Uterus (tissue), 4 donors: Measurements from ENCODE around the gene C2orf80. TPM values are rescaled to one million over a fixed set of nuclear protein-coding genes. Genes with fewer than 3 reads are reported as not detected.
"Not testable (repeated sequence)": the region's sequence is repeated elsewhere in the genome, so short reads cannot be mapped to it uniquely, and the experiment has no call there.

Source experiments
- DNase-seq, 2 donors: peaks; one replicate each; pipeline ENCODE4 v3.0.0-alpha.2; 2019 to 2020
- H3K27ac ChIP-seq, 2 donors: fragments of 200-600 bp; sonication (generic); 1 replicate in 1 of 2; 2 replicates in 1 of 2; pipeline ENCODE4 v1.5.1; 2016 to 2018
- H3K27me3 ChIP-seq, 2 donors: fragments of 200-600 bp; sonication (generic); one replicate each; pipeline ENCODE4 v1.5.1; 2018 to 2019; ENCODE audit warnings: control low read depth in 1 of 2
- H3K36me3 ChIP-seq, 2 donors: fragments of 200-600 bp; sonication (generic); one replicate each; pipeline ENCODE4 v1.5.1; 2019; ENCODE audit warnings: control low read depth in 1 of 2
- H3K4me1 ChIP-seq, 2 donors: fragments of 200-600 bp; sonication (generic); one replicate each; pipeline ENCODE4 v1.5.1; 2018 to 2019; ENCODE audit warnings: control low read depth in 1 of 2
- H3K4me3 ChIP-seq, 2 donors: fragments of 200-600 bp; sonication (generic); 1 replicate in 1 of 2; 2 replicates in 1 of 2; pipeline ENCODE4 v1.5.1; 2018 to 2019; ENCODE audit warnings: mild to moderate bottlenecking in 1 of 2
- H3K9me3 ChIP-seq, 2 donors: fragments of 200-600 bp; sonication (generic); one replicate each; pipeline ENCODE4 v1.5.1; 2019; ENCODE audit warnings: control low read depth in 1 of 2
- POLR2A ChIP-seq, 2 donors: fragments of 450-650 bp; IDR thresholded peaks; one replicate each; pipeline ENCODE4 v1.6.1; 2016; ENCODE audit warnings: antibody characterized with exemption in 2 of 2, mild to moderate bottlenecking in 1 of 2, moderate library complexity in 1 of 2
- intact Hi-C: fragments of 100-400 bp; cut with DNase I; formaldehyde crosslinking; loops from one replicate; pipeline ENCODE4 v1.15.1; 2023; ENCODE audit warnings: low total_unique reads
- total RNA-seq, 4 donors: library from RNA; depleted of rRNA in 3 of 4; stranded (reverse); fragments of >200 nt in 3 of 4; gene quantifications; one replicate each; pipeline versions ENCODE4 v1.1.0 to v1.2.4, GENCODE V29; 2014 to 2023
- TF ChIP-seq, protein P1 (sequence below), 4 experiments: fragments of 200-600 bp in 2 of 4; fragments of 450-650 bp in 2 of 4; sonication (generic) in 2 of 4; IDR thresholded peaks; one replicate each; pipeline ENCODE4 v1.5.1; 2016 to 2019; ENCODE audit warnings: antibody characterized with exemption in 4 of 4, mild to moderate bottlenecking in 2 of 4, moderate library complexity in 1 of 4
- donor health status: DM: yes; HTN: yes; CAD: no.

Gene C2orf80
- total RNA-seq, 4 donors from 2014 or later: not detected

DNA sequence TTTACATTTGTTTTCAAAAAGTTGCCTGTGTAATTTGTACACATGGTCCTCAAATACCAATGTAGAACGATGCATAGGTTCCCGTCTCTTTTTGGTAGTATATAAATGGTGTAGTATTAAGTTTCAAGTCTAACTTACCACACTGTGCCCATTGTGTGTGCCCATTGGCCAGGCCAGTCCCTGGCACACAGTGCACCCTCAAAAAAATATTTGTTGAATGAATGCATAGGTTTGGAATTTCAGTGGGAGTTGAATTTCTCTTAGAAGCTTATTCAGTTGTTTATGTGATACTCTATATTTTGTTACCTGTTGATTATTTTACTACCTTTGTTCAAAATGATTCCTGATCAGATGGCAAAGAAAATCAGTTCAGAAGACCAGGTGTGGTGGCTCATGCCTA is 35.0 kb upstream of the C2orf80 start:
- TF ChIP-seq, protein P1, sequence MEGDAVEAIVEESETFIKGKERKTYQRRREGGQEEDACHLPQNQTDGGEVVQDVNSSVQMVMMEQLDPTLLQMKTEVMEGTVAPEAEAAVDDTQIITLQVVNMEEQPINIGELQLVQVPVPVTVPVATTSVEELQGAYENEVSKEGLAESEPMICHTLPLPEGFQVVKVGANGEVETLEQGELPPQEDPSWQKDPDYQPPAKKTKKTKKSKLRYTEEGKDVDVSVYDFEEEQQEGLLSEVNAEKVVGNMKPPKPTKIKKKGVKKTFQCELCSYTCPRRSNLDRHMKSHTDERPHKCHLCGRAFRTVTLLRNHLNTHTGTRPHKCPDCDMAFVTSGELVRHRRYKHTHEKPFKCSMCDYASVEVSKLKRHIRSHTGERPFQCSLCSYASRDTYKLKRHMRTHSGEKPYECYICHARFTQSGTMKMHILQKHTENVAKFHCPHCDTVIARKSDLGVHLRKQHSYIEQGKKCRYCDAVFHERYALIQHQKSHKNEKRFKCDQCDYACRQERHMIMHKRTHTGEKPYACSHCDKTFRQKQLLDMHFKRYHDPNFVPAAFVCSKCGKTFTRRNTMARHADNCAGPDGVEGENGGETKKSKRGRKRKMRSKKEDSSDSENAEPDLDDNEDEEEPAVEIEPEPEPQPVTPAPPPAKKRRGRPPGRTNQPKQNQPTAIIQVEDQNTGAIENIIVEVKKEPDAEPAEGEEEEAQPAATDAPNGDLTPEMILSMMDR (IDR thresholded peaks at IDR 0.05): no peak
- no peak for DNase-seq
- intact Hi-C loops: no loop called here
- H3K36me3 ChIP-seq: no peaks in the 10 kb centered on the region
- H3K4me1 ChIP-seq: no peaks in the 10 kb centered on the region
- no peak overlapping the region for H3K27ac ChIP-seq
- H3K4me3 ChIP-seq: no peak overlapping the region
- no peaks in the 10 kb centered on the region for H3K27me3 ChIP-seq
- H3K9me3 ChIP-seq: no peaks in the 10 kb centered on the region

DNA sequence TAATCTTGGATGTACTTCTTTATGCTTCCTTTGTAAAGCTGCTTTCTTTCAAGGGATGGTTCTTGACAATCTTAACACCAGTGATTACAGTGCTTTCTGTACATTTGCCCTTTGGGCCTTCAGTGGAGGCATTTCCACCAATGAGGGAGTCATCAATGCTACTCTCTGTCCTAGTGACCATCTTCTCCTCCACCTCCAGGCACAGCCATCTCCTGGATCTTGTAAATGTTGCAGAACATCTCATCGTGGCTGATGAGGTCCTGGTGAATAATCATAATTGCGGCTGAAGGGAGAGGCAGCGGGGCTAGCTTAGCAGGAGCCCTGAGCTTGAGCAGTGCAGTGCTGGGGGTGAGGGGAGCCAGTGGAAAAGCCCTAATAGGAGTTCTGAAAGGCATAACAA is 32.5 kb upstream of the C2orf80 start:
- H3K4me3 ChIP-seq: no peak overlapping the region
- no peaks in the 10 kb centered on the region for H3K9me3 ChIP-seq
- no peak for DNase-seq
- no peak for TF ChIP-seq POLR2A (IDR thresholded peaks at IDR 0.05)
- TF ChIP-seq, protein P1 (IDR thresholded peaks at IDR 0.05): no peak
- H3K36me3 ChIP-seq: no peaks in the 10 kb centered on the region
- intact Hi-C loops: no loop called here
- H3K27ac ChIP-seq: no peak overlapping the region
- no peaks in the 10 kb centered on the region for H3K27me3 ChIP-seq
- no peaks in the 10 kb centered on the region for H3K4me1 ChIP-seq

DNA sequence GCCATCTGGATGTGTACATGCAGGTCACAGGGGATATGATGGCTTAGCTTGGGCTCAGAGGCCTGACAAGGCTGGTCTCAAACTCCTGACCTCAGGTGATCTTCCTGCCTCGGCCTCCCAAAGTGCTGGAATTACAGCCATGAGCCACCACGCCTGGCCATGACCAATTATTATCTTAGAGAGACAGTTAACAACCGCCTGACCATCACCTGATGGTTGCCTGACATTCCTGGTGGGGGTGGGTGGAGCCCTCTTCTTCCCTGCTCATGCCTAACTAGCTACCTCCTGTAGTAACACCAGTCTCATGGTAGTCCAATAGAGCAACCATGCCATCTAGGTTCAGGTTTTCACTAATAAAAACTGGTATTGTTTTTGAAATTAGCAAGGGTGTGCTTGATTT is 32.0 kb upstream of the C2orf80 start:
- H3K9me3 ChIP-seq, H3K27me3 ChIP-seq, DNase-seq, H3K36me3 ChIP-seq, H3K4me1 ChIP-seq, H3K27ac ChIP-seq, H3K4me3 ChIP-seq, intact Hi-C loops: not testable (repeated sequence)

DNA sequence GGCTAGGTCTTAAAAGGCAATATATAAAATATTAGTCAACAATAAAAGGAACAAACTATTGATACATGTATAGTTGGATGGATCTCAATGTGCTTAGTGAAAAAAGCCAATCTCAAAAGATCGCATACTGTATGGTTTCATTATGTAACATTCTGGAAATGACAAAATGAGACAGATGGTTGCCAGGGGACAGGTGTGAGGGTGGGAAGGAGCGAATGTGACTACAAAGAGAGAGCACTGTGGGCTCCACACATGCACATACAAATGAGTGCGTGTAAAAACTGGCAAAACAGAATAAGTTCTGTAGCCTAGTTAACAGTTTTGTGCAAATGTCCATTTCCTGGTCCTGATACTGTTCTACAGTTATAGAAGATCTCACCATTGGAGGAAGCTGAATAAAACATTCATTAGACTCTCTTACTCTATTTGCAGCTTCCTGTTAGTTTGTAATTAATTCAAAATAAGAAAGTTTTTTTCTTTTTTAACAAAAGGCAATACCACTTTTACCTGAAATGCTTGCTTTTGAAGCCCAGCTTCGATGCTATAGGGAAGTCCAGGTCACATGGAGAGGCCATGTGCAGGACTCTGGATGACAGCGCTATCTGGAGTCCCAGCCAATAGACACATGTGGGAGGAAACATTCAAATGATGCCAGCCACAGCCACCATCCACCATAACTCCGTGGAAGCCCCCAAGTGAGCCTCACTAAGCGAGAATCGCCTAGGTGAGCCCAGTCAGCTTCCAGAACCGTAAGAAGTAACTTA is 21.0 kb upstream of the C2orf80 start:
- Histone ChIP-seq H3K4me3 (no peak overlapping the region), H3K36me3 (no peaks in the 10 kb centered on the region), H3K27ac (no peak overlapping the region), H3K27me3 (no peaks in the 10 kb centered on the region), H3K4me1 (no peaks in the 10 kb centered on the region), H3K9me3 (no peaks in the 10 kb centered on the region)
- no peak for DNase-seq
- intact Hi-C loops: no loop called here
- no peak for TF ChIP-seq POLR2A (IDR thresholded peaks at IDR 0.05)
- TF ChIP-seq, protein P1 (IDR thresholded peaks at IDR 0.05): no peak

DNA sequence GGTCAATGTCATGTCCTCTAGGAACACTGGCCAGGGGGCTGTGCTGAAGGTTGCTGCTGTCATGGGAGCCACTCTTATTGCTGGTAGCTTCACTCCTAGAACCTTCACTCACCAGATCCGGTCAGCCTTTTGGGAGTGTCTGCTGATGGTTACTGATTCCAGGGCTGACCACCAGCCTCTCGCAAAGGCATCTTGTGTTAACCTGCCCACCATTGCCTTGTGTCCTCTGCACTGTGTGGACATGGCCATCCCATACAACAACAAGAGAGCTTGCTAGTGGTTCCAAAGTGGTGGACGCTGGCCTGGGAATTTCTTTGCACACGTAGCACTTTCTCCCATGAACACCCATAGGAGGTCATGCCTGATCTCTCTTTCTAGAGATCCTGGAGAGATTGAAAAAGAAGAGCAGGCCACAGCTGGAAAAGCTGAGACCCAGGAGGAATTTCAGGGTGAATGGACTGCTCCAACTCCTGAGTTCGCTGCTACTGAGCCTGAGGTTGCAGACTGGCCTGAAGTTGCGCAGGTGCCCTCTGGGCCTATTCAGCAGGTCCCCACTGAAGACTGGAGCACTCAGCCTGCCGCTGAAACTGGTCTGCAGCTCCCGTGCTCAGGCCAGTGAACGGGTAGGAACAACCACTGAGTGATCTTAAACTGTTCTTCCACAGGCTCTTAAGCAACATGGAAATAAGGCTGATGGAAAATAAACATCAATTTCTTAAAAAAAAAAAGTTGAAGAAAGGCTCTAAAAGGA is 18.7 kb upstream of the C2orf80 start:
- no peaks in the 10 kb centered on the region for H3K36me3 ChIP-seq
- H3K27me3 ChIP-seq: no peaks in the 10 kb centered on the region
- no peaks in the 10 kb centered on the region for H3K4me1 ChIP-seq
- TF ChIP-seq, protein P1 (IDR thresholded peaks at IDR 0.05): no peak
- no peak for TF ChIP-seq POLR2A (IDR thresholded peaks at IDR 0.05)
- DNase-seq: no peak
- no peaks in the 10 kb centered on the region for H3K9me3 ChIP-seq
- no peak overlapping the region for H3K4me3 ChIP-seq
- intact Hi-C loops: no loop called here
- H3K27ac ChIP-seq: no peak overlapping the region
